ENCODE results near the gene SLC2A9. TPM values are rescaled to one million over a fixed set of nuclear protein-coding genes. Genes with fewer than 3 reads are reported as not detected.

Gene SLC2A9
- total and polyA plus RNA-seq, 2 of the 13 experiments (the other 11 are each of a cell fraction or from before 2014, with no cell fraction given): 36.2 to 42.3 TPM

GRCh38 chr4:9904976-9905587 is 116.2 kb downstream of the SLC2A9 start (continued):
- TF ChIP-seq ZBTB10 (CRISPR knock-in tag; IDR thresholded peaks at IDR 0.05; ENCODE audit: borderline replicate concordance) (no peak), MAFG (CRISPR knock-in tag; IDR thresholded peaks at IDR 0.05) (no peak), ZMYM2 (CRISPR knock-in tag; IDR thresholded peaks at IDR 0.05) (no peak), PRPF4 (IDR thresholded peaks at IDR 0.05; ENCODE audit: low read depth, low read length, poor library complexity, severe bottlenecking) (no peak), HIC2 (CRISPR knock-in tag; IDR thresholded peaks at IDR 0.05; ENCODE audit: low read depth) (no peak), ZSCAN25 (CRISPR knock-in tag; IDR thresholded peaks at IDR 0.05) (no peak)
- TF ChIP-seq, protein P1, sequence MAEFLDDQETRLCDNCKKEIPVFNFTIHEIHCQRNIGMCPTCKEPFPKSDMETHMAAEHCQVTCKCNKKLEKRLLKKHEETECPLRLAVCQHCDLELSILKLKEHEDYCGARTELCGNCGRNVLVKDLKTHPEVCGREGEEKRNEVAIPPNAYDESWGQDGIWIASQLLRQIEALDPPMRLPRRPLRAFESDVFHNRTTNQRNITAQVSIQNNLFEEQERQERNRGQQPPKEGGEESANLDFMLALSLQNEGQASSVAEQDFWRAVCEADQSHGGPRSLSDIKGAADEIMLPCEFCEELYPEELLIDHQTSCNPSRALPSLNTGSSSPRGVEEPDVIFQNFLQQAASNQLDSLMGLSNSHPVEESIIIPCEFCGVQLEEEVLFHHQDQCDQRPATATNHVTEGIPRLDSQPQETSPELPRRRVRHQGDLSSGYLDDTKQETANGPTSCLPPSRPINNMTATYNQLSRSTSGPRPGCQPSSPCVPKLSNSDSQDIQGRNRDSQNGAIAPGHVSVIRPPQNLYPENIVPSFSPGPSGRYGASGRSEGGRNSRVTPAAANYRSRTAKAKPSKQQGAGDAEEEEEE (CRISPR knock-in tag; IDR thresholded peaks at IDR 0.05; ENCODE audit: borderline replicate concordance): no peak

All from HepG2 (cell line).